NCI-H1105 (cell line): ENCODE data around the gene CYTIP.
"Not testable (repeated sequence)": the region's sequence is repeated elsewhere in the genome, so short reads cannot be mapped to it uniquely, and the experiment has no call there.

Experiments used
- DNase-seq: peaks from one replicate; lab custom pipeline; 2025; lab: John Stamatoyannopoulos, UW

CYTIP gene

DNA sequence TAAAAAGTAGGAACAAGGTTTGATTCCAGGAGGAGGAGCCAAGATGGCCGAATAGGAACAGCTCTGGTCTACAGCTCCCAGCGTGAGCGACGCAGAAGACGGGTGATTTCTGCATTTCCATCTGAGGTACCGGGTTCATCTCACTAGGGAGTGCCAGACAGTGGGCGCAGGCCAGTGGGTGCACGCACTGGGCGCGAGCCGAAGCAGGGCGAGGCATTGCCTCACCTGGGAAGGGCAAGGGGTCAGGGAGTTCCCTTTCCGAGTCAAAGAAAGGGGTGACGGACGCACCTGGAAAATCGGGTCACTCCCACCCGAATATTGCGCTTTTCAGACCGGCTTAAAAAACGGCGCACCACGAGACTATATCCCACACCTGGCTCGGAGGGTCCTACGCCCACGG is 75.4 kb downstream of the CYTIP start:
- not testable (repeated sequence) for DNase-seq

DNA sequence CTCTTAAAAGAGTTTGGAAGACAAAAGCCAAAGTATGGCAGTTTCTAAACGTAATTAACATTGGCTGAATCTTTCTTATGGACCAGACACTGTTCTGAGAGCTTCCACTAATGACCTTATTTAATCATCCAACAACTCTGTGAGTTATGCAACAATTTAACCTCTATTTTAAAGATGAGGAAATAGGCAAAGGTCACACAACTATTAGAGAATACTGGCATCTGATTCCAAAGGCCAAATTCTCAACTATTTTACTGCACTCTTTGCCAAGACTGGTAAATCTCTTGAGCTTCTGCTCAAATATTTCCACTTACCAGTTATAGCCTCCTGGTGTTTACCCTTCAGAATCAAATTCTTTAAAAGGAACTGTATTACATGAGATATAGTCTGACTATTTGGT is 76.2 kb downstream of the CYTIP start:
- no peak for DNase-seq
